NCI-H2227 treated with DMSO at 0.1 percent for 48 hours (cell line): ENCODE measurements around the gene ESPN.

ENCODE experiments used
- DNase-seq: peaks from one replicate; lab custom pipeline; 2025; lab: John Stamatoyannopoulos, UW

The ESPN gene

GRCh38 chr1:6499296-6499695 lies 74.7 kb downstream of the ESPN start:
- no peak for DNase-seq

- DNase-seq = no peak
Observed at GRCh38 chr1:6500544-6501278, 76.1 kb downstream of the ESPN start.

- no peak for DNase-seq
Observed at GRCh38 chr1:6501279-6501813, 76.8 kb downstream of the ESPN start.

- DNase-seq = no peak
Observed at GRCh38 chr1:6502000-6502891, 77.7 kb downstream of the ESPN start.

GRCh38 chr1:6503884-6504602 lies 79.5 kb downstream of the ESPN start:
- DNase-seq = no peak

- DNase-seq = no peak
Observed at GRCh38 chr1:6504887-6505286, 80.3 kb downstream of the ESPN start.

- DNase-seq = no peak
Observed at GRCh38 chr1:6505367-6506209, 81.0 kb downstream of the ESPN start.

- DNase-seq = no peak
Observed at GRCh38 chr1:6506210-6507036, 81.8 kb downstream of the ESPN start.

GRCh38 chr1:6507037-6507428 lies 82.5 kb downstream of the ESPN start:
- no peak for DNase-seq

GRCh38 chr1:6507461-6507911 lies 82.9 kb downstream of the ESPN start:
- DNase-seq = no peak

- DNase-seq = no peak
Observed at GRCh38 chr1:6508154-6508815, 83.7 kb downstream of the ESPN start.

GRCh38 chr1:6508816-6509189 lies 84.2 kb downstream of the ESPN start:
- DNase-seq = no peak

GRCh38 chr1:6509220-6509918 lies 84.8 kb downstream of the ESPN start:
- DNase-seq = no peak

GRCh38 chr1:6509919-6510291 lies 85.3 kb downstream of the ESPN start:
- DNase-seq = no peak

- DNase-seq = no peak
Observed at GRCh38 chr1:6510493-6510892, 85.9 kb downstream of the ESPN start.
